GM19438 (cell line): ENCODE data around the gene EFNA5.
"Not testable (repeated sequence)": the region's sequence is repeated elsewhere in the genome, so short reads cannot be mapped to it uniquely, and the experiment has no call there.

Experiments used
- ATAC-seq: cut with Tn5 transposase; IDR thresholded peaks from one replicate; pipeline ENCODE4 v1.9.1; 2021; ENCODE audit warnings: low read depth; ENCODE audit not compliant: unreplicated experiment

The EFNA5 gene

DNA sequence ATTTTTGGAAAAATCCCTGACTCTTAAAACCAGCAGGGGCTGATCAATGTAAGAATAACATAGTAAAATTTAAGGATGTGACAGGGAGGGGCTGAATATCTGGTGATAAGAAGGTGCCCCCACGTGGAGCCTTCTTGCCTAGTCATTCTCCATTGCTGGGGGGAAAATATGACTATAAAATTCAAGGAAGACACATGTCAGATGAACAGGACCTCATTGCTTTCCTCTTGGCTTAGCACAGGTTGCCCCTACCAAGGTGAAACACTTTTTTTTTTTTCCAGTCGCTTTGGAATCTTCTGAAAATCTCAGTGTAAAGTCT lies 310.9 kb downstream of the EFNA5 start:
- no peak for ATAC-seq

DNA sequence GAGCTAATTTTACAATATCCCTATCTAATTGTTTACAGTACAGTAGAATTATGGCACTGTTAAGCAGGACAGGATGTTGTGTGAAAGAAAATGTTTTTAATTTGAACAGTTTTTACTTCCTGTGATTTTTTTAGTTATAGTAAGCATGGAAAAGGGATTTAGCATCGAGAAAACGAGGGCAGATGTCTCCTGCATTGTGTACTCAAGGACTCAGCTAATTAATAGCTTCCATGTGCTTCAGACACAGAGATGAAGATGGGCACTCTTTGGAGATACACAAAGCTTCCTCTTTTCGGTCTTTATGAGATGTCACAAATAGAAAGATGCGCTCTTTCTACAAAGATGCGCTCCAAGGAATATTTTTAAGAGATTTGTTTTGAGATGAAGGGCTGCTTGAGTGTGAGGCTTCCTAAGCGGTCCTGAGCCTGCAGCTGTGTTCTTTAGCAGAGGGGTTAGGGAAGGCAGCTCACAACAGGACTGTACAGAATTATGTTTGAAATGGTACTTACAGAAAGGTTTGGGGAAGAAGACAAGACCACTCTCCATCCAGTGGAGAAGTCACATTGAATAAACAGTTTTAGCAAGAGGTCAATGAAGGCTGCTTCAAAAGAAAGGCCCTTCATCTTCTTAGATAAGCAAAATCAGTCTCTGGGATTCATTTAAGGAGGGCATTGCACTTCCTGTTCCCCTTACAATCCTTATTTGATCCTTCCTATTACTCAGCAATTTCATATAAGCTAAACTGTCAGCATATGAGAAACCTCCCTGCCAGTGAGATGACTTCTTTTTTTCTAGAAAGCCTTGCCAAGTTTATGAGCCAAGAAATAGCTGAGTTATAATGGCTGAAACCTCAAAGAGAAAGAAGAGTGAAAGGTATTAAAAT lies 311.5 kb downstream of the EFNA5 start:
- no peak for ATAC-seq

DNA sequence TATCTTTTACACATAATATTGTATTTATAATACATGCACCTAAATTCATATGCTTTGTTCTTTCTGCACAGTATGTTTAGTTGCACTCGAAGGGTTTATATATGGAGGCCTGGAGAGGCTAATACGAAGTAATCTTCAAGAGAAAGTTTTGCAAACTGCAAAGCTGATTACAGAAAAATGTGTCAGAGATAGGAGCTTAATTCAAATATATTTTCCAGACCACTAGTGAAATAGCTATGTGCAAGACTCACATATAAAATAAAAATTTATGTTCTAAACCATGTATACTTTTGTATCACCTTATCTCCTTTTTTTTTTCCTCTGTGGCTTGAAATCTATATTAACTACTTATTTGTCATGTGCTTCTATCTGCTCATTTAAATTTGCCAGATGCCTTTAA lies 313.8 kb downstream of the EFNA5 start:
- ATAC-seq: no peak

DNA sequence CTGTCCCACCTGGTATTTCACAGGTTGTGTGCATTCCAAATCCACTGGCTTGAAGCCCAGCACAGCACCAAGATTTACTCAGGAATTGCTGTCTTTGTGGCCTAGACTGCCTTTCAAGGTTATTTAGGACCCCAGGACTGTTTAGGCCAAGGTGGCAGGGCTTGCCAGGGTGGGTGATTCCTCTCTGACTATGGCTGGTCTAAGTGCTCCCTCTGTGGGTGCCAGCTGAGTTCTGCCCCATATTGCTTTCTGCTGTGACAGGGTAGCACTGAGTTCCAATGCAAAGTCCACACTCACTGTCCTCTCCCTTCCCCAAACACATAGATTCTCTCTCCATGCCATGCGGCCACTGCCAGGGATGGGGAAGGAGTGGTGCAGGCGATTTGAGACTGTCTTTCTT lies 318.2 kb downstream of the EFNA5 start:
- ATAC-seq: no peak

DNA sequence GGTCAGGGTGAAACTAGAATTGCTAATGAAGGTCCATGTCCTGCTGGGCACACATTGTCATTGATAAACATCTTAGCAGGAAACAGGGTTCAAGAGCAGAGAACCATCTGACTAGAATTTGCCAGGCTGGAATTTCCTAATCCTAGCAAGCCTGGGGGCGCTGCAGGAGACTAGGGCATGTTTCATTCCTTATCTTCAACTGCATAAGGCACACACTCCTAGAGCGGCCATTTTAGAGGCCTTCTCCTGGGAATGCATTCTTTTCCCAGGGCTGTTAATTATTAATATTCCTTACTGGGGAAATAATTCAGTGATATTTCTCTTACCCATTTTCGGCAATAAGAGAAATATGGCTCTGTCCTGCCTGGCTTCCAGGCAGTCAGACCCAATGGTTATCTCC lies 324.2 kb downstream of the EFNA5 start:
- not testable (repeated sequence) for ATAC-seq

DNA sequence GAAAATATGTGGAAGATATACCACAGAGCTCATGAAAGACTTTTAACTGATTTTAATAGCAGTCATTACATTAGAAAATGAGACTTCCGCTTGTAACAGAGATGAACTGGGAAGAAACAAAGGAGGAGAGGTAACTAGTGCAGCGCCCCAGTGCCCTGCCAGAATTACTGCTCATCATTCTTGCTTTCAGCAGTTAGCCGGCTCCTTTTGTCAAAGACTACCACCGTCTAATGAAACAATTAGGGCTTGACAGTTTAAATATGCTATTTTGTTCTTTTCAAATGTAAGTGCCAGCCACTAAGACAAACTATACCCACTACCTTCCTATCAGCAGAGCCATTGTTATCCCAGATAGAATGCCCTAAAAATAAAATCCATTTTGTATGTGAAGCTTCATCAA lies 328.4 kb downstream of the EFNA5 start:
- no peak for ATAC-seq

DNA sequence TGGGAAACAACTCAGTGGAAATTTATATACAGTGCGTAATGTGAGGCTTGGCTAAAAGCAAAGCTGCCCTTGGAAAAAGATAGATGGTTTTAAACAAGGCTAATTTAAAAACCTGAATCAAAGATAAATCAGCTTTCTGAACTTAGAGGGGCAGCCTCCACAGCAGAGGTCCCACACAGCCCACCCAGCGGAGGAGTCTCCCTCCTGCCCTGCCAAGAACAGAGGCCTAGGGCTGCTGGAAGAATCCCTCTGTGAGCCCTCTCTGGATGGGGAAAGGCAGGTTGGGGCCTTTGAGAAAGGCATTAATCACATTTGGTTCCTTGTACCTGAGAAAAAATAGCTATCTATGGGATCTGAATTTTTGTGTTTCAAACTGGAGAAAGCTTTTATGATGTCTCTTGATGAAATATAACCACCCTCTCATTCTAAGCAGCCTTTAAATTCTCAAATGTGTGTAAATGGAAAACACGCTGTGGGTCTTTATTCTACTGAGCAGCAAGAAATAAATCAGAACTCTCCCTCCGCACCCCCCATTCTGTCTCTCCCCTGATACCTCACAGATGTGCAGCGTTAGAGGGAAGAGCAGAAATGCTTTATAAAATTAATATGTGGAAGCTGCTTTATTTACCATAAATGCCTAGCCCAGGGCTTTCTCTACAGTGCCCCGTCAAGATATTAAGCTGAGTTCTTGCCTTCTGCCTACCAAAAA lies 329.2 kb downstream of the EFNA5 start:
- no peak for ATAC-seq

DNA sequence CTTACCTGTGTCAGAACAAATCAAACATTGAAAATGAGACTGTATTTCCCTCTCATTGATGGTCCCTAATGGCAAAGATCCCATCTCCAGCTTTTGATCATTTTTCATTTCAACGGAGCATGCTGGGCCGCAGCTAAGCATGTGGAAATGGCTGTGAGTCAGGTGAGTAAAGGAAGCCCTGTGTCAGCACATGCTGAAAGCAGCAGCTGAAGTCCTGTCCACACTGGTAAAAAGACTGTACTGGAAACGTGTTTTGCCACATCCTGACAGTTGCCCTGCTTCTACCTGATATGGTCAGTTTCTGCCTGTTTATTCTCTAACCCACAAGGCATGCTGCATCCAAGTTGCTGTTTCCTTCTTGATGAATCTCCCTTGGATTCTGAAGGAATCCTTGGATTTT lies 330.1 kb downstream of the EFNA5 start:
- no peak for ATAC-seq

DNA sequence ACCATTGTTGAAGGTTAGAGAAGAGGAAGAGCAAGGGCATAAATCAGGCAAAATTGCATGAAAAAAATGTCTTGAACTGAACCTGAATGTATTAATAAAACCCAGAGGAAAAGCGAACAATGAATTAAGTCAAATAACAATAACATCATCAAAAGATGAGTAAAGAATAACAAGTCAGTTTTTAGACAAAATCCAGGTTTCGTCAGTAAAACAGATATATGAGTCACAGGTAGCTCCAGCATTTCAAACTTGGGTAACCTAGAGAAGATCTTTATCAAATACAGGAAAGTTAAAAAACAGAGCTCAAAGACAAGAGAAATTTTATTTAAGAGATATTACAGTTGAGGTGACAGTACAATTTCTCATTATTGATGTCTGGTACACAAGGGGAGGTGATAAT lies 332.4 kb downstream of the EFNA5 start:
- ATAC-seq: no peak

DNA sequence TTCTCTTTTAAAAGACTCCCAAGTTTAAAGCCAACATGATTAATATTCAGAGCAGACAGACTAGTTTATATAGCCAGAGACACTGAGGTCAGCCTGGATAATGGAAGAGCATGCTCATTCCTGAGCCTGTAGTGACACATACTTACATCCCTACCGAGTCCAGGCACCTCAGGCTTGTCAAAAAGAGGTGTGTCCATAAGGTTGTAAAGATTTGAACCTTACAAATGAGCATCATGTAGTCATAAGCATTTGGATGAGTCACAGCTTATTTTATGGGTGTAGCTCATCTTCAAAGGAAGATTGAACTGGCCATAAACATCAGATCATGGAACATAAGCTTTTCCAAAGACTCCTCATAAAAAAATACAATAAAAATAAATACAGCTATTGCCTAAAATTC lies 333.5 kb downstream of the EFNA5 start:
- ATAC-seq: no peak

DNA sequence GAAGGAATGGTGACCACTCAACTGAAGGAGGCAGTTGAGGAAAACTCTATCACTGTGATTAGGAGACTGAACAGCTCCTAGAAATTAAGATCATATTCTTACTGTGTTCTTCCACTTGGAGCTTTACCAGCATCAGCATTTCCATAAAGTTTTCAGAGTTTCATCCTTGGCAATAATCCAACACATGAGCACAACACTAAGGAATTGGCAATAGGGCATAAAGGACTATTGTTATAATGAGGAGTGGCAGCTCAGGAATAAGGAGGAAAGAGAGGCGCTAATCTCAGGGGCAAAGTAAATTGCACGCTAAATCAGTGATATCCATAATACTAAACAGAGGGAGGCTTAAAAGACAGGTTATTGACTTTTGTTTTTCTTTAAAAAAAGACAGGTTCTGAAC lies 338.9 kb downstream of the EFNA5 start:
- no peak for ATAC-seq

DNA sequence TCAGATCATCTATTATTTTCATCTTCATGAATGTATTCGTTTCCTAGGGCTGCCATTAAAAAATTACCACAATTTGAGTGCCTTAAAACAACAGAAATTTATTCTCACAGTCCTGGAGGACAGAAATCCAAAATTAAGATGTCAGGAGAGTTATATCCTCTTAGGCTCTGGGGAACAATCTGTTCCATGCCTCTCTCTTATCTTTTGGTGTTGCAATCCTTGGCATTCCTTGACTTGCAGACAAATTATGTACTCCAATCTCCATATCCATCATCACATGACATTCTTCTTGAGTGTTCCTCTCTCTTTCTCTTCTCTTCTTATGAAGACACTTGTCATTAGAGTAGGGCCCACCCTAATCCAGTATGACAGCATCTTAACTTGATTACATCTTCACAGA lies 339.4 kb downstream of the EFNA5 start:
- no peak for ATAC-seq

DNA sequence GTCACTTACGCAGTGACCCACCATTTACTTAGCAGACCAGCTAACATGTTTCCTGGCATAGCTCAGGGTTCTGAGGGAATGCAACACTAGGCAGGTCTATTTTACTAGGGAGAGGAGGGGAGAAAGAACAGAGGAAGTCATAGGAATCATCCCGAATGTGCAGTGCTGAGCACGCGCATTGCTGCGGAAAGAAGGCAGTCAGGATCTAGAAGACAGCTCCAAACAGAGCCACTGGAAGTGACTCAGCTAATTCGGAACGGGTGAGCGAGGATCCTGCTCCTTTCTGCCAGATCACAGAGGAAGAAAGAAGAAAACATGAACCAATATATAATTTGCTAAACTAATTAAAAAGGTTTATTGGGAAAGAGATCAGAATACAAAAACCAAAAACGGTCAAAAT lies 339.8 kb downstream of the EFNA5 start:
- no peak for ATAC-seq

DNA sequence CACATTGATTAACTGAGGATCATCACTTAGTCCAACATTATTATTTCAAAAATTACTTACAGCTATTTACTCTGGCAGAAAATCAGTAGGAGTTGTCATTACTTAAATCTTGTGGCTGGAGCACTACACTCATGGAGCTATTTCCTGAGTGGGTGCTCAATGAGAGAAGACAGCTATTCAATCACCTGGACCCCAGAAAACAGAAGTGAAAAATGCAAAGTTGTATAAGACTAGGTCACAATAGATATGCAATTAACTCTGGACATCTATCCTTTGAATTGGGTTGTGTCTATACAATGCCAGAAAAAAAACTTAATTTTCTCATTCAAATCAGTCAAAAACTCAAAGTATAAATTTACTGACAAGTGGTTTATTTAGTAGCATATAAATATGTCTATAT lies 340.9 kb downstream of the EFNA5 start:
- no peak for ATAC-seq
